Posterior cingulate gyrus (tissue), 11 donors: ENCODE data around the gene RIOK2.

Experiments used
- DNase-seq, 10 donors: peaks; one replicate each; pipeline versions ENCODE4 v3.0.0 to v3.0.0-alpha.2; 2020 to 2021; ENCODE audit warnings: mixed read lengths in 3 of 10
- intact Hi-C: fragments of 100-400 bp; cut with DNase I; formaldehyde crosslinking; loops from one replicate; pipeline ENCODE4 v1.15.1; 2023

RIOK2 gene

GRCh38 chr5:97133101-97133500, 49.9 kb downstream of the RIOK2 start:
- intact Hi-C loops, result no loop called here
- no peak for DNase-seq

GRCh38 chr5:97131921-97132320, 51.1 kb downstream of the RIOK2 start:
- DNase-seq, result no peak
- intact Hi-C loops, result no loop called here

- intact Hi-C loops, result no loop called here
- no peak for DNase-seq
Observed at GRCh38 chr5:97131139-97131710, 51.8 kb downstream of the RIOK2 start.

- intact Hi-C loops, result no loop called here
- DNase-seq, result no peak
Observed at GRCh38 chr5:97127727-97128126, 55.3 kb downstream of the RIOK2 start.

GRCh38 chr5:97125125-97125683, 57.8 kb downstream of the RIOK2 start:
- intact Hi-C loops, result no loop called here
- no peak for DNase-seq

GRCh38 chr5:97124335-97124734, 58.7 kb downstream of the RIOK2 start:
- DNase-seq, result no peak
- intact Hi-C loops, result no loop called here

GRCh38 chr5:97121848-97122247, 61.2 kb downstream of the RIOK2 start:
- intact Hi-C loops, result no loop called here
- DNase-seq, result no peak

GRCh38 chr5:97120195-97120594, 62.9 kb downstream of the RIOK2 start:
- no peak for DNase-seq
- intact Hi-C loops, result no loop called here

GRCh38 chr5:97119007-97119390, 64.0 kb downstream of the RIOK2 start:
- DNase-seq, result no peak

GRCh38 chr5:97118261-97119006, 64.6 kb downstream of the RIOK2 start:
- intact Hi-C loops, result no loop called here

More at GRCh38 chr5:97119007-97119390, 64.0 kb downstream of the RIOK2 start:
- intact Hi-C loops, result no loop called here

GRCh38 chr5:97115932-97116331, 67.1 kb downstream of the RIOK2 start:
- intact Hi-C loops, result no loop called here
- DNase-seq, result no peak

More at GRCh38 chr5:97118261-97119006, 64.6 kb downstream of the RIOK2 start:
- DNase-seq, result no peak

- no peak for DNase-seq
- intact Hi-C loops, result no loop called here
Observed at GRCh38 chr5:97112230-97112629, 70.8 kb downstream of the RIOK2 start.

- intact Hi-C loops, result no loop called here
- DNase-seq, result no peak
Observed at GRCh38 chr5:97111616-97112015, 71.4 kb downstream of the RIOK2 start.

GRCh38 chr5:97111004-97111403, 72.0 kb downstream of the RIOK2 start:
- DNase-seq, result no peak
- intact Hi-C loops, result no loop called here
